ENCODE data around the gene PRKG1.
"Not testable (repeated sequence)": the region's sequence is repeated elsewhere in the genome, so short reads cannot be mapped to it uniquely, and the experiment has no call there.

The PRKG1 gene

GRCh38 chr10:51233337-51234100 is 159.2 kb downstream of the PRKG1 start:
- DNase-seq: no peak

- no peak for DNase-seq
These were observed 161.6 kb downstream of the PRKG1 start for GRCh38 chr10:51235865-51236264.

GRCh38 chr10:51239006-51239405 is 164.7 kb downstream of the PRKG1 start:
- no peak for DNase-seq

GRCh38 chr10:51241461-51241860 is 167.2 kb downstream of the PRKG1 start:
- no peak for DNase-seq

GRCh38 chr10:51242393-51242792 is 168.1 kb downstream of the PRKG1 start:
- DNase-seq: no peak

GRCh38 chr10:51244309-51244708 is 170.0 kb downstream of the PRKG1 start:
- DNase-seq: no peak

GRCh38 chr10:51244748-51245490 is 170.6 kb downstream of the PRKG1 start:
- no peak for DNase-seq

- DNase-seq: no peak
These were observed 171.9 kb downstream of the PRKG1 start for GRCh38 chr10:51246156-51246555.

- DNase-seq: no peak
These were observed 176.1 kb downstream of the PRKG1 start for GRCh38 chr10:51250278-51250920.

GRCh38 chr10:51251110-51251509 is 176.8 kb downstream of the PRKG1 start:
- DNase-seq: no peak

GRCh38 chr10:51255381-51255780 is 181.1 kb downstream of the PRKG1 start:
- DNase-seq: no peak

GRCh38 chr10:51257511-51258248 is 183.4 kb downstream of the PRKG1 start:
- no peak for DNase-seq

GRCh38 chr10:51260376-51260775 is 186.1 kb downstream of the PRKG1 start:
- DNase-seq: no peak

- DNase-seq: no peak
These were observed 192.2 kb downstream of the PRKG1 start for GRCh38 chr10:51266496-51266895.

GRCh38 chr10:51267980-51268570 is 193.8 kb downstream of the PRKG1 start:
- not testable (repeated sequence) for DNase-seq

- no peak for DNase-seq
These were observed 195.5 kb downstream of the PRKG1 start for GRCh38 chr10:51269821-51270220.

- no peak for DNase-seq
These were observed 196.7 kb downstream of the PRKG1 start for GRCh38 chr10:51270936-51271530.

GRCh38 chr10:51272099-51272498 is 197.8 kb downstream of the PRKG1 start:
- not testable (repeated sequence) for DNase-seq

GRCh38 chr10:51272555-51272954 is 198.3 kb downstream of the PRKG1 start:
- DNase-seq: no peak

- DNase-seq: no peak
These were observed 199.3 kb downstream of the PRKG1 start for GRCh38 chr10:51273574-51273973.

GRCh38 chr10:51276097-51276496 is 201.8 kb downstream of the PRKG1 start:
- not testable (repeated sequence) for DNase-seq

- not testable (repeated sequence) for DNase-seq
These were observed 207.1 kb downstream of the PRKG1 start for GRCh38 chr10:51281387-51281786.
